Prostate gland (tissue), 2 donors: ENCODE data around the gene DNM3.

Source experiments
- CTCF ChIP-seq, 4 experiments: fragments of 200-600 bp in 2 of 4; fragments of 450-650 bp in 2 of 4; sonication (generic) in 2 of 4; IDR thresholded peaks; 1 replicate in 3 of 4; 2 replicates in 1 of 4; pipeline ENCODE4 v1.5.1; 2016 to 2019; ENCODE audit warnings: antibody characterized with exemption in 4 of 4, mild to moderate bottlenecking in 2 of 4, moderate library complexity in 2 of 4
- POLR2AphosphoS5 ChIP-seq: sonication (generic); formaldehyde crosslinking; IDR thresholded peaks from one replicate; pipeline ENCODE4 v1.6.1; 2017; ENCODE audit warnings: antibody characterized with exemption

GRCh38 chr1:172125250-172125649, 284.0 kb downstream of the DNM3 start:
- TF ChIP-seq CTCF (IDR thresholded peaks at IDR 0.05): no peak
- no peak for TF ChIP-seq POLR2AphosphoS5
